Measurements from ENCODE around the gene WDR7.

The WDR7 gene

GRCh38 chr18:56721491-56721890 lies 70.3 kb downstream of the WDR7 start:
- Histone ChIP-seq H4K20me1 (no peaks in the 10 kb centered on the region; a peak in 1 of 22 replicates), H3K4me2 (no peak overlapping the region), H3K36me3 (peaks cover 0 to 36% (median 0%) of the 10 kb centered on the region in 11 experiments; a peak in 5 of 22 replicates), H3K9me3 (replicated peaks in 1 of 11) (peaks cover 0 to 6% (median 0%) of the 10 kb centered on the region in 11 experiments; a peak in 5 of 22 replicates), H3K4me3 (no peak overlapping the region), H3K27me3 (no peaks in the 10 kb centered on the region), H3K9ac (no peak overlapping the region), H3K27ac (no peak overlapping the region), H3K4me1 (no peaks in the 10 kb centered on the region; a peak in 1 of 20 replicates)
- no peak for TF ChIP-seq Cebpa-rat (IDR thresholded peaks at IDR 0.05)

GRCh38 chr18:56722518-56722917 lies 71.4 kb downstream of the WDR7 start:
- Histone ChIP-seq H3K27me3 (no peaks in the 10 kb centered on the region), H3K36me3 (peaks cover 0 to 42% (median 0%) of the 10 kb centered on the region in 11 experiments; a peak in 7 of 22 replicates), H3K4me2 (no peak overlapping the region), H3K9ac (no peak overlapping the region), H3K4me1 (no peaks in the 10 kb centered on the region), H3K4me3 (no peak overlapping the region), H3K27ac (no peak overlapping the region), H3K9me3 (replicated peaks in 1 of 11) (peaks cover 0 to 6% (median 0%) of the 10 kb centered on the region in 11 experiments; a peak in 6 of 22 replicates), H4K20me1 (no peaks in the 10 kb centered on the region; a peak in 1 of 22 replicates)
- no peak for TF ChIP-seq Cebpa-rat (IDR thresholded peaks at IDR 0.05)

- no peaks in the 10 kb centered on the region for H3K27me3 ChIP-seq
- H3K27ac ChIP-seq: no peak overlapping the region
- peaks cover 0 to 44% (median 0%) of the 10 kb centered on the region in 11 experiments; a peak in 7 of 22 replicates for H3K36me3 ChIP-seq
- TF ChIP-seq Cebpa-rat (IDR thresholded peaks at IDR 0.05): no peak
- H3K4me3 ChIP-seq: no peak overlapping the region
- H3K9ac ChIP-seq: no peak overlapping the region
- H4K20me1 ChIP-seq: no peaks in the 10 kb centered on the region; a peak in 1 of 22 replicates
- H3K9me3 ChIP-seq (replicated peaks in 1 of 11): peaks cover 0 to 6% (median 0%) of the 10 kb centered on the region in 11 experiments; a peak in 6 of 22 replicates
- H3K4me1 ChIP-seq: no peaks in the 10 kb centered on the region
- no peak overlapping the region for H3K4me2 ChIP-seq
Measured at GRCh38 chr18:56723068-56723467, 71.9 kb downstream of the WDR7 start.

GRCh38 chr18:56723706-56724105 lies 72.5 kb downstream of the WDR7 start:
- Histone ChIP-seq H3K9ac (no peak overlapping the region), H4K20me1 (peaks cover 0 to 4% (median 0%) of the 10 kb centered on the region in 11 experiments; a peak in 1 of 22 replicates), H3K4me1 (no peaks in the 10 kb centered on the region), H3K9me3 (replicated peaks in 1 of 11) (peaks cover 0 to 6% (median 0%) of the 10 kb centered on the region in 11 experiments; a peak in 6 of 22 replicates), H3K4me2 (no peak overlapping the region), H3K36me3 (peaks cover 0 to 49% (median 6%) of the 10 kb centered on the region in 11 experiments; a peak in 9 of 22 replicates), H3K27ac (no peak overlapping the region), H3K27me3 (no peaks in the 10 kb centered on the region), H3K4me3 (no peak overlapping the region)
- no peak for TF ChIP-seq Cebpa-rat (IDR thresholded peaks at IDR 0.05)

GRCh38 chr18:56726906-56727305 lies 75.7 kb downstream of the WDR7 start:
- Histone ChIP-seq H3K36me3 (peaks cover 0 to 44% (median 11%) of the 10 kb centered on the region in 11 experiments; a peak in 11 of 22 replicates), H3K4me2 (no peak overlapping the region), H3K4me3 (no peak overlapping the region), H3K27me3 (no peaks in the 10 kb centered on the region), H3K9ac (no peak overlapping the region), H3K27ac (no peak overlapping the region), H3K9me3 (replicated peaks in 1 of 11) (peaks cover 0 to 6% (median 0%) of the 10 kb centered on the region in 11 experiments; a peak in 6 of 22 replicates), H4K20me1 (peaks cover 0 to 5% (median 0%) of the 10 kb centered on the region in 11 experiments; a peak in 1 of 22 replicates), H3K4me1 (no peaks in the 10 kb centered on the region)
- no peak for TF ChIP-seq Cebpa-rat (IDR thresholded peaks at IDR 0.05)

- Histone ChIP-seq H3K9me3 (replicated peaks in 1 of 11) (peaks cover 0 to 6% (median 0%) of the 10 kb centered on the region in 11 experiments; a peak in 6 of 22 replicates), H3K36me3 (peaks cover 0 to 49% (median 12%) of the 10 kb centered on the region in 11 experiments; a peak in 12 of 22 replicates), H3K4me1 (no peaks in the 10 kb centered on the region), H3K4me2 (no peak overlapping the region), H3K4me3 (no peak overlapping the region), H3K9ac (no peak overlapping the region), H3K27me3 (no peaks in the 10 kb centered on the region), H3K27ac (no peak overlapping the region), H4K20me1 (peaks cover 0 to 5% (median 0%) of the 10 kb centered on the region in 11 experiments; a peak in 1 of 22 replicates)
- TF ChIP-seq Cebpa-rat (IDR thresholded peaks at IDR 0.05): no peak
Measured at GRCh38 chr18:56727399-56727798, 76.2 kb downstream of the WDR7 start.

- no peak overlapping the region for H3K27ac ChIP-seq
- H3K9me3 ChIP-seq (replicated peaks in 1 of 11): peaks cover 0 to 6% (median 0%) of the 10 kb centered on the region in 11 experiments; a peak in 6 of 22 replicates
- TF ChIP-seq Cebpa-rat (IDR thresholded peaks at IDR 0.05): no peak
- H3K36me3 ChIP-seq: peaks cover 0 to 59% (median 15%) of the 10 kb centered on the region in 11 experiments; a peak in 12 of 22 replicates
- no peaks in the 10 kb centered on the region for H3K4me1 ChIP-seq
- H3K4me2 ChIP-seq: no peak overlapping the region
- H4K20me1 ChIP-seq: 0 out of 22 replicates have a peak, but pooled peaks cover 0 to 5% (median 0%) of the 10 kb centered on the region in 11 experiments
- no peaks in the 10 kb centered on the region for H3K27me3 ChIP-seq
- no peak overlapping the region for H3K9ac ChIP-seq
- no peak overlapping the region for H3K4me3 ChIP-seq
Measured at GRCh38 chr18:56728741-56729140, 77.6 kb downstream of the WDR7 start.

GRCh38 chr18:56738184-56738583 lies 87.0 kb downstream of the WDR7 start:
- no peak overlapping the region for H3K27ac ChIP-seq
- no peak overlapping the region for H3K4me2 ChIP-seq
- H3K9ac ChIP-seq: no peak overlapping the region
- no peaks in the 10 kb centered on the region for H3K9me3 ChIP-seq (replicated peaks in 1 of 11)
- no peak overlapping the region for H3K4me3 ChIP-seq
- no peaks in the 10 kb centered on the region for H3K4me1 ChIP-seq
- peaks cover 0 to 27% (median 0%) of the 10 kb centered on the region in 11 experiments; a peak in 4 of 22 replicates for H3K36me3 ChIP-seq
- H4K20me1 ChIP-seq: no peaks in the 10 kb centered on the region
- no peak for TF ChIP-seq Cebpa-rat (IDR thresholded peaks at IDR 0.05)
- no peaks in the 10 kb centered on the region for H3K27me3 ChIP-seq

GRCh38 chr18:56739731-56740130 lies 88.6 kb downstream of the WDR7 start:
- TF ChIP-seq Cebpa-rat (IDR thresholded peaks at IDR 0.05): no peak
- Histone ChIP-seq H3K4me2 (no peak overlapping the region), H3K4me3 (no peak overlapping the region), H3K36me3 (peaks cover 0 to 20% (median 0%) of the 10 kb centered on the region in 11 experiments; a peak in 3 of 22 replicates), H3K4me1 (no peaks in the 10 kb centered on the region), H4K20me1 (no peaks in the 10 kb centered on the region), H3K9ac (no peak overlapping the region), H3K9me3 (replicated peaks in 1 of 11) (no peaks in the 10 kb centered on the region), H3K27me3 (no peaks in the 10 kb centered on the region), H3K27ac (no peak overlapping the region)

- Histone ChIP-seq H3K9me3 (replicated peaks in 1 of 11) (no peaks in the 10 kb centered on the region), H3K4me3 (no peak overlapping the region), H3K4me2 (no peak overlapping the region), H3K4me1 (no peaks in the 10 kb centered on the region), H4K20me1 (no peaks in the 10 kb centered on the region; a peak in 1 of 22 replicates), H3K9ac (no peak overlapping the region), H3K27me3 (no peaks in the 10 kb centered on the region), H3K36me3 (peaks cover 0 to 15% (median 0%) of the 10 kb centered on the region in 11 experiments; a peak in 3 of 22 replicates), H3K27ac (no peak overlapping the region)
- TF ChIP-seq Cebpa-rat (IDR thresholded peaks at IDR 0.05): no peak
Measured at GRCh38 chr18:56740645-56741044, 89.5 kb downstream of the WDR7 start.

Data from BLaER1 treated with 17β-estradiol and CSF1 and Interleukin-3, amounts not matched to agents 10 nM and 100 nM (cell line).